NCI-H1105 treated with DMSO at 0.1 percent for 48 hours (cell line): ENCODE results near the gene CCER1.
A peak's percentile ranks its signal among the peaks of the same experiment; 100 is the strongest.

ENCODE experiments used
- DNase-seq: peaks from one replicate; lab custom pipeline; 2025; lab: John Stamatoyannopoulos, UW

The CCER1 gene

GRCh38 chr12:90920222-90920621, 34.8 kb downstream of the CCER1 start:
- DNase-seq = no peak

GRCh38 chr12:90917431-90917830, 37.5 kb downstream of the CCER1 start:
- DNase-seq = no peak

GRCh38 chr12:90916516-90916915, 38.5 kb downstream of the CCER1 start:
- DNase-seq = no peak

- DNase-seq = no peak
These were observed 39.6 kb downstream of the CCER1 start for GRCh38 chr12:90915353-90915752.

DNA sequence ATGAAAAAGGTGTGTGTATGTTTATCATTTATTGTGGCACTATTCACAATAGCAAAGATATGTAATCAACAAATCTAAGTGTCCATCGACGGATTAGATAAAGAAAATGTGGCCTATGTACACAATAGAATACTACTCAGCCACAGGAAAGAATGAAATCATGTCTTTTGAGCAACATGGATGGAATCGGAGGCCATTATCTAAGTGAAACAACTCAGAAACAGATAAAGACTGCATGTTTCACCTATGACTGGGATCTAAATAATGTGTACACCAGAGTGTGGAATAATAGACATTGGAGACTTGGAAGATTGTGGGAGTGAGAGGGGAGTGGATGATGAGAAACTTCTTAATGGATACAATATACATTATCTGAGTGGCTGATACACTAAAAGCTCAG, 44.0 kb downstream of the CCER1 start:
- DNase-seq = no peak

DNA sequence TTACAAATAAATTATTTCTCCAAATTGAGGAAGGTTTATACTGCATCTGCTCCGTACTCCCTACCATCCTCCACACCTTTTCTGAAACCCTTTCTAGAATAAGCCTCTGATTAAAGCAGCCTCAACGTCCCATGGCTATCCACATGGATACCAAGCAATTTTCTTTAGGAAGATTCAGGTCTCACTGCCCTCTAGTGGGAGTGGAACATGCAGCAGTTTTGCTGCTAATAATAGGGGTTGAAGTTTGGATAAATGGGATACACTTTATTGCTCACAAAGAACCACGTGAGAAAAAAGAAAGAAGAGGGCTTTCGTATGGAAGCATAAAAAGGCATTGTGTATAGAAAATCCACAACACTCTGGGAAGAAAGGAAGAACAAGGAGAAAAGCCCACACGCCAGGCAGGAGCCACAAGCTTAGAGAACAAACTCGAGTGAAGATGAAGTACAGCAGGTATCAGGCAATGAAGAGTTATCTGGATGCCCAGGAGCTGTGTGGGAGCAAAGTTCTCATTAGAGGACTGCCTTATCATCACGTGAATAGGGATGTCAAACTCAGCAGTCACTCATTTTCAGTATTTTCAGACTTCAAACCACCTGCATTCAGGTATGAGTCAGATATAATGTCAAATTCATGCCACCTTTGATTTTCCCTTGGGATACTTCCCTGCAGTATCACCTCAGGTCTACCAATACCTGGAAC, 45.8 kb downstream of the CCER1 start:
- DNase-seq = peak; percentile 35

- DNase-seq = no peak
These were observed 46.5 kb downstream of the CCER1 start for GRCh38 chr12:90908465-90908864.

GRCh38 chr12:90905691-90906370, 49.1 kb downstream of the CCER1 start:
- DNase-seq = no peak

- no peak for DNase-seq
These were observed 52.4 kb downstream of the CCER1 start for GRCh38 chr12:90902596-90902995.
